AG09309 (cell line): Measurements from ENCODE around the gene ABHD5.

Experiments used
- DNase-seq: peaks from one replicate; pipeline ENCODE4 v3.0.0-alpha.2; 2010; ENCODE audit warnings: low read depth
- H3K4me3 ChIP-seq: 2 replicates; pipeline ENCODE4 v1.5.1; 2011; ENCODE audit warnings: mild to moderate bottlenecking, low read depth, low read length, moderate library complexity; ENCODE audit not compliant: control insufficient read depth
- CTCF ChIP-seq: IDR thresholded peaks from 2 replicates; pipeline ENCODE4 v1.5.1; 2011; ENCODE audit warnings: mild to moderate bottlenecking, low read depth, low read length, inconsistent platforms; ENCODE audit not compliant: insufficient read depth, control insufficient read depth; ENCODE audit errors: missing control alignments

Gene ABHD5

GRCh38 chr3:43742920-43743319, 52.2 kb downstream of the ABHD5 start:
- no peak overlapping the region for H3K4me3 ChIP-seq
- TF ChIP-seq CTCF: peak; percentile 15
- no peak for DNase-seq

- no peak for TF ChIP-seq CTCF
- no peak overlapping the region for H3K4me3 ChIP-seq
- no peak for DNase-seq
Observed at GRCh38 chr3:43747641-43748040, 56.9 kb downstream of the ABHD5 start.

GRCh38 chr3:43748179-43748578, 57.4 kb downstream of the ABHD5 start:
- DNase-seq: no peak

GRCh38 chr3:43748645-43749044, 57.9 kb downstream of the ABHD5 start:
- H3K4me3 ChIP-seq: no peak overlapping the region
- DNase-seq: no peak
- TF ChIP-seq CTCF: no peak

More at GRCh38 chr3:43748179-43748578, 57.4 kb downstream of the ABHD5 start:
- TF ChIP-seq CTCF: no peak
- H3K4me3 ChIP-seq: no peak overlapping the region

GRCh38 chr3:43752905-43753304, 62.2 kb downstream of the ABHD5 start:
- no peak for DNase-seq
- no peak for TF ChIP-seq CTCF

GRCh38 chr3:43753741-43754715, 63.3 kb downstream of the ABHD5 start:
- H3K4me3 ChIP-seq: no peak overlapping the region
- DNase-seq: no peak
- TF ChIP-seq CTCF: no peak

More at GRCh38 chr3:43752905-43753304, 62.2 kb downstream of the ABHD5 start:
- H3K4me3 ChIP-seq: no peak overlapping the region
